Common myeloid progenitor, CD34-positive (primary cell): ENCODE measurements around the gene PCIF1.

Experiments
- CTCF ChIA-PET: fragments of 350-600 bp; sonication (Branson Sonifier 250); formaldehyde crosslinking; loops from one replicate; lab custom pipeline; 2021; ENCODE audit warnings: antibody characterized with exemption; lab: Charles Lee
- POLR2A ChIA-PET: fragments of 350-600 bp; sonication (Branson Sonifier 250); formaldehyde crosslinking; loops from one replicate; lab custom pipeline; 2021; ENCODE audit warnings: antibody characterized with exemption; lab: Charles Lee
- DNase-seq, 3 donors: peaks; one replicate each; pipeline versions ENCODE4 v3.0.0 to v3.0.0-alpha.2; 2013
- H3K27ac ChIP-seq, 2 experiments: 1 replicate in 1 of 2; 2 replicates in 1 of 2; pipeline ENCODE4 v1.7.0; 2013; ENCODE audit warnings: inconsistent platforms in 2 of 2, low read length in 2 of 2, mild to moderate bottlenecking in 2 of 2, low read depth in 1 of 2, moderate library complexity in 1 of 2; ENCODE audit not compliant: severe bottlenecking in 2 of 2, insufficient read depth in 1 of 2, poor library complexity in 1 of 2
- H3K27me3 ChIP-seq, 5 experiments: replicated peaks in 2 of 5; 1 replicate in 3 of 5; 2 replicates in 2 of 5; pipeline versions ENCODE4 v1.6.1 to v1.7.0; 2013; ENCODE audit warnings: low read length in 4 of 5, mild to moderate bottlenecking in 2 of 5, moderate library complexity in 2 of 5, inconsistent platforms in 1 of 5; ENCODE audit not compliant: insufficient read depth in 5 of 5, control insufficient read depth in 4 of 5
- H3K36me3 ChIP-seq, 4 experiments: 1 replicate in 2 of 4; 2 replicates in 2 of 4; pipeline versions ENCODE4 v1.6.1 to v1.7.0; 2013; ENCODE audit warnings: low read length in 3 of 4, control low read depth in 1 of 4, mild to moderate bottlenecking in 1 of 4; ENCODE audit not compliant: control insufficient read depth in 4 of 4, insufficient read depth in 4 of 4
- H3K4me1 ChIP-seq, 4 experiments: 1 replicate in 3 of 4; 2 replicates in 1 of 4; pipeline versions ENCODE4 v1.6.1 to v1.7.1; 2013; ENCODE audit warnings: low read length in 3 of 4, mild to moderate bottlenecking in 3 of 4, control low read depth in 1 of 4, inconsistent platforms in 1 of 4, moderate library complexity in 1 of 4; ENCODE audit not compliant: control insufficient read depth in 4 of 4, insufficient read depth in 4 of 4; ENCODE audit errors: control extremely low read depth in 1 of 4
- H3K4me3 ChIP-seq, 7 experiments: 1 replicate in 4 of 7; 2 replicates in 3 of 7; pipeline versions ENCODE4 v1.5.1 to v1.7.0; 2013; ENCODE audit warnings: mild to moderate bottlenecking in 7 of 7, low read length in 6 of 7, moderate library complexity in 6 of 7, inconsistent platforms in 2 of 7, low read depth in 2 of 7, control low read depth in 1 of 7; ENCODE audit not compliant: insufficient read depth in 4 of 7, control insufficient read depth in 1 of 7; ENCODE audit errors: extremely low read depth in 1 of 7
- H3K9me3 ChIP-seq, 5 experiments: 1 replicate in 4 of 5; 2 replicates in 1 of 5; pipeline versions ENCODE4 v1.6.1 to v1.7.1; 2013; ENCODE audit warnings: low read length in 4 of 5, mild to moderate bottlenecking in 2 of 5, inconsistent platforms in 1 of 5, low read depth in 1 of 5, moderate library complexity in 1 of 5; ENCODE audit not compliant: control insufficient read depth in 4 of 5, insufficient read depth in 2 of 5; ENCODE audit errors: control extremely low read depth in 1 of 5
- WGBS: methylation state at CpG from one replicate; pipeline ENCODE4 v1.1.5; 2013; ENCODE audit not compliant: insufficient coverage; 5-methylcytosine and 5-hydroxymethylcytosine counted together

The PCIF1 gene

DNA sequence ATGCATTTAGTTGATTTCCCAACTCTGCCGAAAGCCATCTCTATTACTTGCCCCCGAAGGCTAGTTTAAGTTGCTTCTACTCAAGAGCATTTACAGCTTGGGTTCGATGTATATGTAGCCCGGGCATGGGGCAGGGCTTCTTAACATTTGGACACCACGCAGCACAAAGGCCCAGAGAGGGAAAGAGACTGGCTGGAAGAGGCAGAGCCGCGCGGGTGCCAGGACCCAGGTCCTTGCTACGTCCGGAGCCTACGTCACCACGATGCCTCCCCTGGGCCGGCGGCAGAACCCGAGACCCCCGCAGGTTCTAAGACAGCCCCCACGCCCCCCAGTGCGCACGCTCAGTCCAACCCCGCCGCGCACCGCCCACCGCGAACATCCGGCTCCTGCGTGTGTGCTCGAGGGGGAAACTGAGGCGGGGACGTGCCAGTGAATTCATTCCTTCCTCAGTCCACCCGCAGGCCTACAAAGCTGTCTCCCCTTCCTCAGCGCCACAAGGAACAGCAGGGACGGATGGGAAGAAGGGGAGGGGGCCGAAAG, 367 bp upstream of the PCIF1 start:
- ChIA-PET POLR2A (interaction anchor here (0.6 to 2.8 kb wide), 11 partner anchors 13 to 154 kb away, joined by 3 to 17 read pairs (median 7); partner anchors contain the start of genes CTSA, NEURL2 and ZSWIM1), CTCF (interaction anchor here (0.7 to 2.5 kb wide), 17 partner anchors 10 to 135 kb away, joined by 3 to 17 read pairs (median 6); partner anchors contain the start of gene ZSWIM1)
- DNase-seq = peak; percentile 17 to 55 (median 45)
- H3K4me1 ChIP-seq = peaks cover 6 to 39% (median 25%) of the 10 kb centered on the region in 4 experiments
- no peaks in the 10 kb centered on the region for H3K27me3 ChIP-seq
- no peaks in the 10 kb centered on the region for H3K9me3 ChIP-seq
- peaks cover 5 to 24% (median 18%) of the 10 kb centered on the region in 4 experiments for H3K36me3 ChIP-seq
- peak overlapping the region; percentile 96 to 98 for H3K27ac ChIP-seq
- H3K4me3 ChIP-seq = peak overlapping the region; percentile 73 to 99 (median 96)
- WGBS = under 1% methylated on average over 32 of the region's 34 CpGs

DNA sequence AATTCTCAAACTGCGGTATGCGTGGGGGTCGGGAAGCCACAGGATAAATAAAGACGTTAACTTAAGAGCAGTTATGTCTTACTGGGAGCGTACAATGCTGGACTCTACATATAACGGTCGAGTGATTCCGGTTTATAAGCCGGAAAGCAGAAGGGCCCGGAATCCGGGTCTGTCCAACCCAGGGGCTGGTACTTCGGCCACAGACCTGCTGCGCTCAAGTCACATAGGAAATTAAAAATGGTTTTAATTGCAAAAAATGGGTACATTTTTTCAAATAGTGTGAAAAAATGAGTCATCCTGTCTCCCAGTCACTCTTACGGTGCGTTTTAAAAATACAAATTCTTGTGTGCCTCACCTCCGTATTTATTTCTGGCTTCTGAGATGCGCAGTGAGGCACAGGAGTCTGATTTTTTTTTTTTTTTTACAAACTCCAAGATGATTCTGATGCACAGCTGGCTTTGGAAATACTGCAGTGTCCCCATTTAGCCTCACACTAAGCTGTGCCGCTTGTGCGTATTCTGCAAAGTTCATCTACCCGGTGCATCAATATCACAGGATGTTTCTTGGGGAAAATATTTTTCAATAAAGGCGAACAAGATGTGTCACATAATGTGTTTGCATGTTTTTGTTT, 1.0 kb downstream of the PCIF1 start:
- no peaks in the 10 kb centered on the region for H3K9me3 ChIP-seq
- peaks cover 6 to 39% (median 25%) of the 10 kb centered on the region in 4 experiments for H3K4me1 ChIP-seq
- POLR2A ChIA-PET = interaction anchor here (0.6 to 2.8 kb wide), 10 partner anchors 14 to 137 kb away, joined by 3 to 17 read pairs (median 8); partner anchors contain the start of genes CTSA, NEURL2 and ZSWIM1
- no peak for DNase-seq
- peak overlapping the region; percentile 96 to 98 for H3K27ac ChIP-seq
- peak overlapping the region; percentile 73 to 99 (median 96) for H3K4me3 ChIP-seq
- 17% methylated on average over 18 of the region's 21 CpGs for WGBS
- CTCF ChIA-PET = interaction anchor here (1.0 to 2.3 kb wide), 8 partner anchors 11 to 53 kb away, joined by 3 to 17 read pairs (median 4); no protein-coding TSS in a partner anchor
- peaks cover 14 to 38% (median 33%) of the 10 kb centered on the region in 4 experiments for H3K36me3 ChIP-seq
- no peaks in the 10 kb centered on the region for H3K27me3 ChIP-seq

DNA sequence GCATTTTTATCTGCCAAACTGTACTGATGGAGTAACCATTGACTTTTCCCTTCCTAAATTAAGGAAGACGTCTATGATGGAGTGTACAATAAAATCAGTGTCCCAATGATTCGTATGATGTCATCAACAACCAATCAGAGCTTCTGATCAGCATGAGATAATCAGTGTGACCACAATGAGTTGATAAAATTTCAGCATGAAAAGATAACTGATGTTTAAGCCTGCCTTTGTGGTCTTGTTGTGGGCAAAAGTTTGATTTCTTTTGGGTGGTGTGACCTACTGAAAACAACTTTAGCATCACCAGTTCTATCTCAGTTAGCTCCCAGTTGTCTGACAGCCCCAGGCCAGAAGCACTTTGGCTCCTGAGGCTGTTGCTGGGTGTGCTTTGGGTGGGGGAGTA, 3.3 kb downstream of the PCIF1 start:
- DNase-seq = peak in 2 of 3 donors; percentile 34 to 51

DNA sequence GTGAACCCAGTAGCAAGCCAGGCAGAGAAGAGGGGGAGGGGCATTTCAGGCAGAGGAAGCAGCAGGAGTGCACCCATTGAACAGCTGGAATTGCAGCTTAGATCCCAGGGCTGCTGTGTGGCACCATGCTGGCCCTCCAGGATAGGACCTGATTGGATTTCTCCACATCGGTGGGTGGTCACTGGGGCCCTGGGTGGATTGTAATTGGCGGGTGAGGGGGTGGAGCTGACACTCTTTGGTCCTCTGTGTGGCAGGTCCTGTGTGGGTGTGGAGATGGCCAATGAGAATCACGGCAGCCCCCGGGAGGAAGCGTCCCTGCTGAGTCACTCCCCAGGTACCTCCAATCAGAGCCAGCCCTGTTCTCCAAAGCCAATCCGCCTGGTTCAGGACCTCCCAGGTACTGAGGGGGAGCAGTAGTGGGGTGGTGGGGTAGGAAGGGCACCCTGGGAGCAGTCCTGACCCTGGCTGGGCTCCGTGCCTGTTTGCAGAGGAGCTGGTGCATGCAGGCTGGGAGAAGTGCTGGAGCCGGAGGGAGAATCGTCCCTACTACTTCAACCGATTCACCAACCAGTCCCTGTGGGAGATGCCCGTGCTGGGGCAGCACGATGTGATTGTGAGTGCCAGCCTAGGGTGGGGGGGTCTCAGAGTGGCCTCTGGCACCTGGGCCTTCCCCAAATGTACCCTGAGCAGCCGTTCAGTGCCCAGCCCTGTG, 4.4 kb downstream of the PCIF1 start:
- Histone ChIP-seq H3K27me3 (no peaks in the 10 kb centered on the region), H3K36me3 (peaks cover 19 to 63% (median 52%) of the 10 kb centered on the region in 4 experiments), H3K4me1 (peaks cover 6 to 28% (median 15%) of the 10 kb centered on the region in 4 experiments), H3K9me3 (no peaks in the 10 kb centered on the region), H3K27ac (no peak overlapping the region), H3K4me3 (no peak overlapping the region)
- DNase-seq = no peak
- 99% methylated on average over 9 of the region's 13 CpGs for WGBS
- ChIA-PET POLR2A (interaction anchor here (0.6 kb wide), 1 partner anchor 11 kb away, joined by 3 read pairs; no protein-coding TSS in a partner anchor), CTCF (interaction anchor here (1.1 to 3.0 kb wide), 8 partner anchors 10 to 140 kb away, joined by 3 to 12 read pairs (median 4); no protein-coding TSS in a partner anchor)

More for the DNA sequence above, 3.3 kb downstream of the PCIF1 start:
- H3K27ac ChIP-seq = no peak overlapping the region
- POLR2A ChIA-PET = no interaction called here
- peaks cover 15 to 52% (median 41%) of the 10 kb centered on the region in 4 experiments for H3K36me3 ChIP-seq
- CTCF ChIA-PET = interaction anchor here (1.0 to 1.8 kb wide), 8 partner anchors 11 to 139 kb away, joined by 3 to 8 read pairs (median 4); no protein-coding TSS in a partner anchor
- H3K4me3 ChIP-seq = no peak overlapping the region
- H3K27me3 ChIP-seq = no peaks in the 10 kb centered on the region
- peaks cover 6 to 39% (median 25%) of the 10 kb centered on the region in 4 experiments for H3K4me1 ChIP-seq
- no peaks in the 10 kb centered on the region for H3K9me3 ChIP-seq
- WGBS = 90% methylated on average over 2 of the region's 2 CpGs

DNA sequence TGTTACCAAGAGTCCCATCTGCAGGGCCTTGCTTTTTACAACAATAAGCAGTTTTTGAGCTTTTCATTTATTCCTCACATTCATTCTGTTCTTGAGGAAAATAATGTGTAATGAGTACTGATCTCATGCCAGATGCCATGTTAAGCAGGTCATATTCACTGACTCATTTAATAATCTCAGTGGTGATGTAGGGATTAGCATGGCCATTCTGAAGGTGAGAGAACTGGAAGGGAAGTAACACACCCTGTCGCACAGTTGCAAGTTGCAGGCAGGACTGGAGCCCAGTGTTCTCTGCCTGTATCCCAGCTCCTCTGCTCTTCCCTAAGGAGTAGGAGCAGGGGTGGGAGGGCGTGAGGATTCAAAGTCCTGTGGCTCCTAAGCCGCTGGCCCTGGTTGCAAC, 5.6 kb downstream of the PCIF1 start:
- no peaks in the 10 kb centered on the region for H3K27me3 ChIP-seq
- ChIA-PET POLR2A (interaction anchor here (1.0 kb wide), 1 partner anchor 12 kb away, joined by 3 read pairs; no protein-coding TSS in a partner anchor), CTCF (interaction anchor here (1.0 to 3.0 kb wide), 5 partner anchors 13 to 50 kb away, joined by 3 to 12 read pairs (median 3); no protein-coding TSS in a partner anchor)
- no peak overlapping the region for H3K4me3 ChIP-seq
- H3K9me3 ChIP-seq = no peaks in the 10 kb centered on the region
- 86% methylated on average over 3 of the region's 3 CpGs for WGBS
- H3K4me1 ChIP-seq = peaks cover 6 to 25% (median 13%) of the 10 kb centered on the region in 4 experiments
- H3K27ac ChIP-seq = no peak overlapping the region
- peaks cover 29 to 75% (median 63%) of the 10 kb centered on the region in 4 experiments for H3K36me3 ChIP-seq
- DNase-seq = no peak

DNA sequence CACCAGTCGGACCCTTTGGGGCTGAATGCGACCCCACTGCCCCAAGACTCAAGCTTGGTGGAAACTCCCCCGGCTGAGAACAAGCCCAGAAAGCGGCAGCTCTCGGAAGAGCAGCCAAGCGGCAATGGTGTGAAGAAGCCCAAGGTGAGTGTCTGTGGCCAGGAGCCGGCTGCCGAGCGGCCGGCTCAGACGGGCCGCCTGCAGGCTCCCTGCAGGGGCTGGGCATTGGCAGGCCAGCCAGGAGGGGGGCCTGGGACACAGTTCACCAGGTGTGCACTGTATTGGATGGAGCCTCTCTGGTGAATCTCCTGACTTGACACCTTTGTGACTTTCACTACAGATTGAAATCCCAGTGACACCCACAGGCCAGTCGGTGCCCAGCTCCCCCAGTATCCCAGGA, 6.0 kb downstream of the PCIF1 start:
- H3K36me3 ChIP-seq = peaks cover 30 to 79% (median 67%) of the 10 kb centered on the region in 4 experiments
- H3K27ac ChIP-seq = no peak overlapping the region
- no peak for DNase-seq
- POLR2A ChIA-PET = interaction anchor here (1.0 kb wide), 1 partner anchor 11 kb away, joined by 3 read pairs; no protein-coding TSS in a partner anchor
- 100% methylated on average over 13 of the region's 13 CpGs for WGBS
- CTCF ChIA-PET = interaction anchor here (1.0 to 3.0 kb wide), 3 partner anchors 12 to 30 kb away, joined by 3 to 12 read pairs (median 6); no protein-coding TSS in a partner anchor
- H3K4me1 ChIP-seq = peaks cover 5 to 24% (median 13%) of the 10 kb centered on the region in 4 experiments
- no peaks in the 10 kb centered on the region for H3K27me3 ChIP-seq
- no peaks in the 10 kb centered on the region for H3K9me3 ChIP-seq
- H3K4me3 ChIP-seq = no peak overlapping the region
